Activated CD4-positive, alpha-beta T cell treated with anti-CD3 and anti-CD28 coated beads, Interleukin-2, amount 50 U/mL, for 16 hours (primary cell): ENCODE results near the gene NUDT8.

Experiments used
- DNase-seq: peaks from one replicate; pipeline ENCODE4 v3.0.0-alpha.2; 2020

Gene NUDT8

GRCh38 chr11:67584881-67585873 is 44.6 kb downstream of the NUDT8 start:
- no peak for DNase-seq

GRCh38 chr11:67584205-67584880 is 45.4 kb downstream of the NUDT8 start:
- peak; percentile 33 for DNase-seq

GRCh38 chr11:67583247-67584204 is 46.2 kb downstream of the NUDT8 start, which contains the start of gene GSTP1:
GSTP1 (plus strand) TSS chr11:67583812; CDS start chr11:67583844, 32 bp downstream.
- DNase-seq: peak; percentile 85

- no peak for DNase-seq
Observed at GRCh38 chr11:67582011-67582410, 47.7 kb downstream of the NUDT8 start.

GRCh38 chr11:67581469-67581868 is 48.3 kb downstream of the NUDT8 start:
- DNase-seq: no peak

GRCh38 chr11:67577951-67578350 is 51.8 kb downstream of the NUDT8 start:
- DNase-seq: no peak
